ENCODE measurements around the gene FDXACB1. TPM values are rescaled to one million over a fixed set of nuclear protein-coding genes. Genes with fewer than 3 reads are reported as not detected.

FDXACB1 gene
- total RNA-seq, 2 experiments from 2014 or later: 4.4 to 5.9 TPM

- Mint-ChIP-seq H3K4me1 (ENCODE audit: low read depth) (no peaks in the 10 kb centered on the region), H3K9me3 (ENCODE audit: insufficient read depth) (no peaks in the 10 kb centered on the region), H3K27me3 (ENCODE audit: low read depth) (peaks cover 35% of the 10 kb centered on the region), H3K4me3 (no peak overlapping the region), H3K27ac (no peak overlapping the region), H3K36me3 (ENCODE audit: low read depth) (no peaks in the 10 kb centered on the region)
- ChIA-PET POLR2A (interaction anchor here (1.3 kb wide), 1 partner anchor 9 kb away, joined by 4 read pairs; no protein-coding TSS in a partner anchor), CTCF (interaction anchor here (0.9 to 2.0 kb wide), 2 partner anchors 9 to 14 kb away, joined by 3 to 6 read pairs; no protein-coding TSS in a partner anchor)
- DNase-seq (no peak), ATAC-seq (no peak)
Observed at GRCh38 chr11:111917312-111917711, 38.3 kb upstream of the FDXACB1 start.

- ChIA-PET CTCF (interaction anchor here (0.9 kb wide), 1 partner anchor 10 kb away, joined by 3 read pairs; no protein-coding TSS in a partner anchor), POLR2A (no interaction called here)
- H3K9me3 Mint-ChIP-seq (ENCODE audit: insufficient read depth): no peaks in the 10 kb centered on the region
- DNase-seq: no peak
- no peaks in the 10 kb centered on the region for H3K36me3 Mint-ChIP-seq (ENCODE audit: low read depth)
- ATAC-seq: no peak
- H3K4me3 Mint-ChIP-seq: no peak overlapping the region
- H3K4me1 Mint-ChIP-seq (ENCODE audit: low read depth): no peaks in the 10 kb centered on the region
- peaks cover 41% of the 10 kb centered on the region for H3K27me3 Mint-ChIP-seq (ENCODE audit: low read depth)
- no peak overlapping the region for H3K27ac Mint-ChIP-seq
Observed at GRCh38 chr11:111916768-111917167, 37.8 kb upstream of the FDXACB1 start.

- Mint-ChIP-seq H3K27me3 (ENCODE audit: low read depth) (peaks cover 50% of the 10 kb centered on the region), H3K4me3 (no peak overlapping the region)
Observed at GRCh38 chr11:111913997-111914396, 35.0 kb upstream of the FDXACB1 start.

GRCh38 chr11:111913031-111913861 lies 34.3 kb upstream of the FDXACB1 start:
- POLR2A ChIA-PET: interaction anchor here (1.9 kb wide), 1 partner anchor 13 kb away, joined by 8 read pairs; no protein-coding TSS in a partner anchor
- H3K9me3 Mint-ChIP-seq (ENCODE audit: insufficient read depth): no peaks in the 10 kb centered on the region
- H3K27me3 Mint-ChIP-seq (ENCODE audit: low read depth): peaks cover 50% of the 10 kb centered on the region
- no peaks in the 10 kb centered on the region for H3K4me1 Mint-ChIP-seq (ENCODE audit: low read depth)
- no peak overlapping the region for H3K4me3 Mint-ChIP-seq
- DNase-seq: no peak
- CTCF ChIA-PET: interaction anchor here (1.3 kb wide), 1 partner anchor 13 kb away, joined by 6 read pairs; no protein-coding TSS in a partner anchor
- no peaks in the 10 kb centered on the region for H3K36me3 Mint-ChIP-seq (ENCODE audit: low read depth)
- no peak overlapping the region for H3K27ac Mint-ChIP-seq
- ATAC-seq: no peak

More at GRCh38 chr11:111913997-111914396, 35.0 kb upstream of the FDXACB1 start:
- ATAC-seq: no peak
- Mint-ChIP-seq H3K36me3 (ENCODE audit: low read depth) (no peaks in the 10 kb centered on the region), H3K27ac (no peak overlapping the region), H3K9me3 (ENCODE audit: insufficient read depth) (no peaks in the 10 kb centered on the region), H3K4me1 (ENCODE audit: low read depth) (no peaks in the 10 kb centered on the region)
- CTCF ChIA-PET: interaction anchor here (1.3 to 1.5 kb wide), 2 partner anchors 12 to 15 kb away, joined by 3 to 6 read pairs; no protein-coding TSS in a partner anchor
- POLR2A ChIA-PET: interaction anchor here (1.9 kb wide), 1 partner anchor 13 kb away, joined by 8 read pairs; no protein-coding TSS in a partner anchor
- no peak for DNase-seq

DNA sequence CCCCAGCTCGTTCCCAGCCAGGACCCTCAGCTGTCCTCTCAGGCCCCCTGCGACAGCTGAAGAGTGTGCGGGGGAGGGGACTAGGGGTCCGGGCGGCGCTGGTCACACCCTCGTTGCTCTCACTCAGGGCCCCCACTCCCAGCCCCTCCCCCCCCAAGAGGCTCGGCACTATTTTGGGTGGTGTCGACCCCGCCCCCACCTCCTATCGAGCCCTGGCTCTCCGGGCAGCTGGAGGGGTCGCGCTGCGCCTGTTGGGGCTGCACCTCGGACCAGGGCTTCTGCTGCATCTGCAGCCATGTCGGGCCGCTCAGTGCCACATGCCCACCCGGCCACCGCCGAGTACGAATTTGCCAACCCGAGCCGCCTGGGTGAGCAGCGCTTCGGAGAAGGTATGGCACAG lies 33.6 kb upstream of the FDXACB1 start, which contains the start of gene HSPB2:
TSS of gene HSPB2 (plus strand) at position 200 of the 400 bp plus-strand sequence. CDS start at position 296, 96 bp downstream.
- Mint-ChIP-seq H3K4me3 (no peak within 1 kb of the TSS), H3K27me3 (ENCODE audit: low read depth) (peaks cover 50% of the 10 kb centered on the region), H3K27ac (no peak within 1 kb of the TSS), H3K36me3 (ENCODE audit: low read depth) (no peaks in the 10 kb centered on the region), H3K9me3 (ENCODE audit: insufficient read depth) (no peaks in the 10 kb centered on the region), H3K4me1 (ENCODE audit: low read depth) (no peaks in the 10 kb centered on the region)
- DNase-seq (no peak), ATAC-seq (no peak)
- POLR2A ChIA-PET: no interaction called here
- CTCF ChIA-PET: no interaction called here

DNA sequence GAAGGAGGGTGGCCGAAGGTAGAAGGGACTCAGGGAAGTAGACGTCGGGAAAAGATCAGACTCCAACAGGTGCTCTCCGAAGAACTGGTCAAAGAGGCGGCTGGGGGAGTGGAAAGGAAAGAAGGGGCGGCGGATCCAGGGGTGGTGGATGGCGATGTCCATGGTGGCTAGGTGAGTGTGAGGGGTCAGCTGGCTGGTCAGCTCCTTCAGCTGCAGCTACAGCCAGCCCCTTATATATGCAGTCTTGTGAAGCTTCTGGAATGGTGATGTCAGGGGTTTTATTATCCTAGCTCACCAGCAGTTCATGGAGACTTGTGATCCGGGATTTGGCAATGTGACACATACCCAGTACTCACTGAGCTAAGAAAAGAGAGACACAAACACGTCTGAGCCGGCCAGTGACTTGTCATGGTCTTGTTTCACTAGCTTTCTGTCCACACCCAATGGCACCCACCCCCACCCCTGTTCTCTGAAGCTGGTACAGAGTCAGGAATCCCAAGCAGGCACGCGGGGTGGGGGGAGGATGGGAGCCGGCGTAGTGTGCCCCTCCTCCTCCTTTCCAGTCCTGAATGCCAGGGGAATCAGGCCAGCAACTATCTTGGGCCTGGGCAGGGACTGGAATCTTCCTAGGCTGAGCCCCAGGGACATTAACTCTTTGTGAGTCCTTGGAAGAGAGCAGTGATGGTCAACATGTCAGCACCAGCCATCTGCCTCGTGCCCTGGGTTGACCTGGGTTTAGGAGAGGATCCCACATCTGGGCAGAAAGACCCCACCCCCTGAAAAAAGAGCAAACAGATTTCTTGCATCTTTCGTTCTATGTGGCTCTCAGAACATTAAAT lies 32.8 kb upstream of the FDXACB1 start, which contains the start of gene CRYAB:
TSS of gene CRYAB (minus strand) at position 208 of the 839 bp plus-strand sequence. CDS start at position 162, 46 bp downstream.
- H3K27me3 Mint-ChIP-seq (ENCODE audit: low read depth): peaks cover 50% of the 10 kb centered on the region

GRCh38 chr11:111910676-111911562 lies 32.0 kb upstream of the FDXACB1 start:
- H3K4me1 Mint-ChIP-seq (ENCODE audit: low read depth): no peaks in the 10 kb centered on the region
- no peak overlapping the region for H3K27ac Mint-ChIP-seq
- no peak for DNase-seq
- POLR2A ChIA-PET: no interaction called here
- no peaks in the 10 kb centered on the region for H3K9me3 Mint-ChIP-seq (ENCODE audit: insufficient read depth)
- ATAC-seq: no peak
- H3K36me3 Mint-ChIP-seq (ENCODE audit: low read depth): no peaks in the 10 kb centered on the region
- peaks cover 45% of the 10 kb centered on the region for H3K27me3 Mint-ChIP-seq (ENCODE audit: low read depth)
- H3K4me3 Mint-ChIP-seq: no peak overlapping the region
- CTCF ChIA-PET: interaction anchor here (0.9 to 1.0 kb wide), 2 partner anchors 69 to 71 kb away, joined by 3 to 4 read pairs; no protein-coding TSS in a partner anchor

More for the DNA sequence above, 32.8 kb upstream of the FDXACB1 start, which contains the start of gene CRYAB:
- no peaks in the 10 kb centered on the region for H3K9me3 Mint-ChIP-seq (ENCODE audit: insufficient read depth)
- CTCF ChIA-PET: interaction anchor here (1.0 kb wide), 1 partner anchor 70 kb away, joined by 4 read pairs; no protein-coding TSS in a partner anchor
- no peak for ATAC-seq
- POLR2A ChIA-PET: no interaction called here
- no peaks in the 10 kb centered on the region for H3K4me1 Mint-ChIP-seq (ENCODE audit: low read depth)
- H3K4me3 Mint-ChIP-seq: no peak within 1 kb of the TSS
- DNase-seq: no peak
- H3K36me3 Mint-ChIP-seq (ENCODE audit: low read depth): no peaks in the 10 kb centered on the region
- H3K27ac Mint-ChIP-seq: no peak within 1 kb of the TSS

- ChIA-PET CTCF (interaction anchor here (2.2 kb wide), 1 partner anchor 9 kb away, joined by 6 read pairs; the partner anchor contains the start of gene C11orf52), POLR2A (no interaction called here)
- Mint-ChIP-seq H3K4me1 (ENCODE audit: low read depth) (no peaks in the 10 kb centered on the region), H3K27me3 (ENCODE audit: low read depth) (peaks cover 38% of the 10 kb centered on the region), H3K36me3 (ENCODE audit: low read depth) (no peaks in the 10 kb centered on the region), H3K9me3 (ENCODE audit: insufficient read depth) (no peaks in the 10 kb centered on the region), H3K4me3 (no peak overlapping the region), H3K27ac (no peak overlapping the region)
- ATAC-seq: no peak
- DNase-seq: no peak
Observed at GRCh38 chr11:111909378-111909777, 30.4 kb upstream of the FDXACB1 start.

- CTCF ChIA-PET: interaction anchor here (2.2 kb wide), 1 partner anchor 10 kb away, joined by 6 read pairs; the partner anchor contains the start of gene C11orf52
- H3K36me3 Mint-ChIP-seq (ENCODE audit: low read depth): no peaks in the 10 kb centered on the region
- POLR2A ChIA-PET: no interaction called here
- H3K4me3 Mint-ChIP-seq: no peak overlapping the region
- no peak overlapping the region for H3K27ac Mint-ChIP-seq
- DNase-seq (no peak), ATAC-seq (no peak)
- H3K27me3 Mint-ChIP-seq (ENCODE audit: low read depth): peaks cover 32% of the 10 kb centered on the region
- no peaks in the 10 kb centered on the region for H3K4me1 Mint-ChIP-seq (ENCODE audit: low read depth)
- no peaks in the 10 kb centered on the region for H3K9me3 Mint-ChIP-seq (ENCODE audit: insufficient read depth)
Observed at GRCh38 chr11:111908639-111909305, 29.8 kb upstream of the FDXACB1 start.

- Mint-ChIP-seq H3K36me3 (ENCODE audit: low read depth) (no peaks in the 10 kb centered on the region), H3K4me3 (no peak overlapping the region), H3K4me1 (ENCODE audit: low read depth) (no peaks in the 10 kb centered on the region), H3K27me3 (ENCODE audit: low read depth) (peaks cover 28% of the 10 kb centered on the region), H3K9me3 (ENCODE audit: insufficient read depth) (no peaks in the 10 kb centered on the region), H3K27ac (no peak overlapping the region)
- POLR2A ChIA-PET: no interaction called here
- DNase-seq: no peak
- CTCF ChIA-PET: no interaction called here
- ATAC-seq: no peak
Observed at GRCh38 chr11:111906680-111907079, 27.7 kb upstream of the FDXACB1 start.
